Suppressor macrophage (primary cell): Measurements from ENCODE around the gene MAST4.

ENCODE experiments used
- DNase-seq, 4 experiments: peaks; one replicate each; pipeline ENCODE4 v3.0.0-alpha.2; 2020 to 2022

The MAST4 gene

DNA sequence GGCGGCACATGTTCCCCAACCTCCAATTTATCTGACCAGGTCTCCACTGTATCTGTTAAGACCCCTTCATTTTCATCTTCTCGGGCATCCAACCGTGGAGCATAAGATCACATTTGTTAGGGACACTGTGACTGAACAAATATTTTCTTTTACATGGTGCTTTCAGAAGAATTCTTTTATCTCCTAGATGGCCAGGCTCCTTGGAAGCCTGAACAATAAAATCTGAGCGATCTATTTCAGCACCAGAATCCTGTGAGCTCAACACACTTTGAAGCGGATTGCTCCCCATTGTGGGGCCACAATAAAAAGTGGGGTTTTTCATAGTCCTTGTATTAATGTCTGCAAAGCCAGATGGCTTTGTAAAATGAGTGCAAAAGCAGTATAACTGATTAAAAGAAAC is 326.7 kb downstream of the MAST4 start:
- DNase-seq, result no peak

DNA sequence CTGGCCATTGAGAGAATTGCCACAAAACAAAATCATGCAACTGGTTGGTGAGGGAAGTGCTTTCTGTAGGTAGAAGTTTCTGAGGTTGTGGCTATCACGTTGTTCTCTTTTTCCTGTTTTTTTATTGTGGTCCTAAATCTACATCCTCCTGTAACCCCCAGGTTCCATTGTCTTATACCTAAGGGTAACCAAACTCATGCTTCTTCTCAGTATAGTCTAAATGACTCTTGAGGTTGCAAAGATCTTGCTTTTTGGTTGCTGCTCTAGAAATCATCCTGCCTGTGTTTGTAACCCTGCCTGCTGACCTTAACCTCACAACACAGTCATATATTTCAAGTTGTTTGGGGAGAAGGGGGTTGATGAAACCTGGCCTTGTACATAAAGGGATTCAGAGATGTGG is 327.3 kb downstream of the MAST4 start:
- no peak for DNase-seq

DNA sequence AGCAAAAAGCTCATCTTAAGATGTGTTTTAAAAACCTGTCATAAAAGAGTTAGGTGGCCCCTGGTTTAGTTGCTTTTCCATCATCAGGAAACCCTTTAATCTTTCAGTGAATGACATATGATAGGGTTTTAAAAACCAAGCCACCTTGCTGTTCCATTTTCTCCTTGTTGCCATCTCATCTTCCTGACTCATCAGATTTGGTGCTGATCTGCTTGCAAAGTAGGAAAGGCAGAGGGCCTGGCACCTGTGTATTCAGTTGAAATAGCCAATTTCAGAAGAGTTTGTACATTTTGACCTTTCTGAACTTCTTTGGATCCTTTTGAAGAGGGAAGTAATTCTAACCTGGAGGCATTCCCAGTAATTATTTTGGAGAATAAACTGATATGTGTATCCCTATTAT is 327.7 kb downstream of the MAST4 start:
- no peak for DNase-seq

DNA sequence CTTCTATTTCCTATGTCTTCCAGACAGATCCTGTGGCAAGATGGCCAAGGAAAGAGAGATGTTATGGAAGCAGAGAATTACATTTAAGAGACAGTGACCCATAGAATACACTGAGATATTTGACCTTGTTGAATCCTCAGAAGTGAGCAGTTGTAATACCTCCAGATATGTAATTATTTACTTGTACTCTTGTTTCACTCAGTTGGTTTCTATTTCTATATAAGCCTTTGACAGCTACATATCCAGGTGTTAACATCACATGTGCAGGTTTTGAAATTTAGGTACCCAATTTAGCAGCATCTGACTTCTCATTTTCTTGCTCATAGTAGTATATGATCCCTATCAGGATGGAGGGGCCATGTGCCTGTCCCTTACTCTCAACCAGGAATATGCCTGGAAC is 330.9 kb downstream of the MAST4 start:
- no peak for DNase-seq

DNA sequence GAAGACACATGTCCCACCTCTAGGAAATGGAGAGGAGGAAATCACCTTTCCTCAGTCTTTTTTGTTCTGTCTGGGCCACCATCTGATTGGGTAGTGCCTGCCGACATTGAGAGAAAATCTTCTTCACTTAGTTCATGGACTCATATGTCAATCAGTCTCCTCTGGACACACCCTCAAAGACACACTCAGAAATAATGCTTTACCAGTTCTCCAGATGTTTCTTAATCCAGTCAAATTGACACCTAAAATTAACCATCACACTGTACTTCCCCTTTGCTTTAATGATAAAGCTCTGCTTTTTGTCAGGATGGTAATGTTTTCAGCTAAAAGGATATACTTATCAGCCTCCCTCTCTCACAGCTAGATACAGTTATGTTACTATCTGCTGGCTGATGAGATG is 333.1 kb downstream of the MAST4 start:
- no peak for DNase-seq

DNA sequence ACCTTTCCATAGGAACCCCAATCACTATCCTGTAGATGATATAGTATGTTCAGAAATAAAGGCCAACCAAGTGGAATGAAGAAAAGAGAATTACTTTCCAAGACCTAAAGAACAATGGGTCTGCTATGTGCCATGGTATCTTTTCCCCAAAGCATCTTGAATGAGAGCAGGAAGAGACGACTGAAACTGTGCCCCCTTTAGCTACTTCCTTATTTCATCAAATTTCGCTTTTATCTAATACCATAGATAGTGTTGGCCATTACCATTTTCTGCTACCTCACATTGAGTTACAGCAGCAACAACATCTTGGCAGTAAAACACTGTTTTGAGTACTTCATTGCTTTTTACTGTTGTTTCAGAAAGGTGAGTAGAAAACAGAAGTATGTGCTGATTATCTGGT is 333.8 kb downstream of the MAST4 start:
- DNase-seq, result no peak

DNA sequence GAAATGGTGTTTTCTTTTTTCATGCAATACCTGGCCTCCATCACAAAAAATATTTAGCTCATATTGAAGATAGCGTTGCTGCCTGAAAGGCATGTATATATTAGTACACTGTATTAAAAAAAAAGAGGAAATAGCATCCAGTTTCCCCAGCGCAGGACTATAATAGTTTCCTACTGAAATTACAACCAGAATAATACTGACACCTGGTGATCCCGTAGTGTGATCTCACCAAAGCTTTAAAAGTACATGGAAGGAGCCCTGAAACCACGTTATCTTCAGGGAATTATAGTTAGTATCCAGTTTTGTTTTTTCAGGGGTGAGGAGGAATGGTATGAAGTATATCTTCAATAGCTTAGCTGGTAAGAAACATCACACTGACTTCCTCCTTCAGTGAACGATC is 335.5 kb downstream of the MAST4 start:
- DNase-seq, result peak in 3 of 4 experiments; percentile 2 to 12 (median 9)

DNA sequence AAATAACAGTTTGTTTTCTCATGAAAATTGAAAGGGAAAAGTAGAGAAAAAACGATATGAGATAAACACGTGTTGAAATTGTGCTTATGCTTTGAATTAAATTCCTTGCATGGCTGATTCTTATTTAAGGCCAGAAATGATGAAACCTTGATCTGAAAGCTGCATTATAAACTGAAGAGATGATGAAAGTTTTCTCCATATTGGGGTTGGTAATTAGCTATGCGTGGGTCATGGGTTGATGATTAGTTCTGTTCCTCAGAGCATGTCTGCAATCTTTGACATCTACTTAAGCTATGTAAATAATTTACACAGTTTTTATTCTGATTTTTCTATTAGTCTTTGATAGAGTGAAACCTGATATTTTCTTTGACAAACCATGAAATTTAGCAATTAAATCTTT is 336.3 kb downstream of the MAST4 start:
- DNase-seq, result no peak

DNA sequence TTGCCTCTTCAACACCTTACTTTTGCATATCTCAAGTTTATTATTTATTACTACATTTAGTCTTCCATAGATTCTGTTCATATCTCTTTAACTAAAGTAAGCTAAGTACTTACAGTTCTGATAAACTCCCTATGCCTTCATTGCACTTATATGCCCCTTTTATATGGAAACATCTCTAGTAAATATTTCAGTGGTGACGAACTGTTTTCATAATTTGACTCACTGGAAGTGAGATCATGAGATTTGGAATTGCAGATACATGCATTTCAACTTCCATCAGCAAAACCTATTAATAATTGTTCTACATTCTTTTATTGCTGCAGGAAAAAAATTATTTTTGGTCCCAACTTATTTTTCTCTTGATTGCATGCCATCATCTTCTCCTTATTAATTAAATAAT is 336.9 kb downstream of the MAST4 start:
- no peak for DNase-seq

DNA sequence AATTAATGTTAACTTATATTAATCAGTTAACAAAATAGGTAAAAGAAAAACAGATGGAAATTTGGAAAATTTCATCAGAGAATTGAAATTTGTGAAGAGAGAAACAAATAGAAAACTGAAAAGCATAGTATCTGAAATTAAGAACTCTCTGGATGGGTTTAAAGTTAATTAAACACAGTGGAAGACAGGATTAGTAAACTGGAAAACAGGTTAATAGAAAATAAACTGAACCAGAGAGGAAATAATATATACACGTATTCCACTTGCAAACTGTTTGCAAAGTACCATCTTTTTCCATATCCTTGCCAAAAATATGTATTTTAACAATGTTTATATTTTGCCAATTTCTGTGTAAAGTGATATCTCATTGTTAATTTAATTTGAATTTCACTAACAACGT is 342.9 kb downstream of the MAST4 start:
- DNase-seq, result no peak

DNA sequence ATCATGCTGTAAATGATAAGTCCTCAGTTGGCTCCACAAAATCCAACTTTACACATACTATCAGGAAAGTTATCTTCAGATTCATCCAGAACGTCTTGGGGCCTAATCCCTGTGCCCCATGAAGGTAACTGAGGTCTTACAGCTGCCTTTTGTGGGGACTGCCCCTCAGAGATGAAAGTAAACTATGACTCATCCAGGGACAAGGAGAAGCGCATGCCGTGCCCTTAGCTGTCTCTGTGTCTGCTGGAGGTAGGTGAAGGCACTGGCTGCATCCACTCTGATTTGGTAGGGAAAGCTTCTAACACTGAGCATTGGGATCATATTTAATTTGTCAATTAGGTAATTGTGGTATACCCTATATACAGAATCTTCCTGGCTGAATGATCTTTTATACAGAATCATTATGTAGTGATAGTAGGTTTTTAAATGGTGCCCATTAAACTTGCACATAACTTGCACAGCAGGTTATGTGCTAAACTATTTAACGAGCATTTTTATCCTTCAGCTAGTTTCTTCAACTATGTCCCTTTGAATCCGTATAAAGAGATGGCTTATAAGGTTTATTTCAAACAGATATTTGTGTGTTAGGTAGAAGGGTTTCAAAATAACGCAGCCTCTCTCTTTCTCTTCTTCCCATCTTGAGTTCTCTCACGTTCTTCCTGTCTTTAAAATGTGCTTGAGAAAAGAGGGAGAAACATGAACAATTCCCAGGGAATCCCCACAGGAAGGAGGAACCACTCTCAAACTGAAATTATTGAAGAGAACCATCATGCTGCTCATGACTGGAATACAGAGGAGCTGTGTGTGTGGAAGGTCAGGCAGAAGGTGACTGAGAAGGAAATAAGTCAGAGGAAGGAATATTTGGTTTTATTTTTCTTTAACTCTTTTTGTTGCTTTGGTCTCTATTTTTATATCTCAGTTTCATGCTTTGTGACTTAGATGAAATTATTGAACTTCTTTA is 349.5 kb downstream of the MAST4 start:
- no peak for DNase-seq

DNA sequence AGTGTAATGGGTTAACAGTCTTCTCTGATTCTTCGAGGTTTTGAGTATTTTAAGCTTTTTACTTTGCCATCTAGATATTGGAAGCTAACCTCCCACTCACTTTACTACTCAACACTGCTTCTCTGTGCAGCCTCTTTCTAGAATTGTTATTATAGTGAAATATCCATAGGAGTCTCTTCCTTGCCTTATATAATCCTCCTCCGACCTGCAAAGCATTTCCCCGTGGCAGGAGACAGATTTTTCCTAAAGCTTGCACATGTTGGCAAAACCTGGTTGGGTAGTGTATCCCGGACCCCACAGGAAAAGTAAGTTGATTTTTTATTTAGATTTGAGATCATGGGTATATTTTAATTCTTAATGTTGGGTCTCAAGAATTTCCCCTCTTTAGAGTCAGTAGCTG is 351.3 kb downstream of the MAST4 start:
- no peak for DNase-seq

DNA sequence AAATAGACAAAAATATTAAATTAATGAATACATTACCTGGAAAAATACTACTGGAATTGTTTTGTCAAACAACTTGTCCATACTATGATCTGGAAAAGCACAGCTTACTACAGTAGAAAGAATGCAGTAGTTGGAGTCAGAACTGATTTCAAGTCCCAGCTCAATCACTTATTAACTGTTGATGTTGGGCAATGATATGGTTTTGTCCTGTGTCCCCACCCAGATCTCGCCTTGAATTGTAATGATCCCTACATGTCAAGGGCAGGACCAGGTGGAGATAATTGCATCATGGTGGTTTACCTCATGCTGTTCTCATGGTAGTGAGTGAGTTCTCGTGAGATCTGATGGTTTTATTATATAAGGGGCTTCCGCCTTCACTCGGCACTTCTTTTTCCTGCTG is 352.9 kb downstream of the MAST4 start:
- DNase-seq, result no peak

DNA sequence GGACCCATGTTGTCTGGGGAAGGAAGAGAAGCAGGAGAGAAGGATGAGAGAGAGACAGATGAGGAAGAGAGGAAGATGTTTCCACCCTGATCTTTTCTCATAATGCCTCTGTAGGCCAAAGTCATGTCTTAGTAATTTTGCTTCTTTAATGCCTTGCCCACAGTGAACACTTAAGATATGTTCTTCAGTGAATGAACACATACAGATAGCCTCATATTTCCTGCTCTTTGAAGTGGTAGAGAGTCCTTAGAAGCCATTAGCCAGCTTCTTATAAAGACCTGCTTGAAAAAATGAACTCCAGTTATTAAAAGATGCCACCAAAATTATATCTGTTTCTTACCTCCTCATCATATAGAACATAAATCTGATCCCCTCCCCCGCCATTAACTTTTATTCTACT is 356.0 kb downstream of the MAST4 start:
- no peak for DNase-seq

DNA sequence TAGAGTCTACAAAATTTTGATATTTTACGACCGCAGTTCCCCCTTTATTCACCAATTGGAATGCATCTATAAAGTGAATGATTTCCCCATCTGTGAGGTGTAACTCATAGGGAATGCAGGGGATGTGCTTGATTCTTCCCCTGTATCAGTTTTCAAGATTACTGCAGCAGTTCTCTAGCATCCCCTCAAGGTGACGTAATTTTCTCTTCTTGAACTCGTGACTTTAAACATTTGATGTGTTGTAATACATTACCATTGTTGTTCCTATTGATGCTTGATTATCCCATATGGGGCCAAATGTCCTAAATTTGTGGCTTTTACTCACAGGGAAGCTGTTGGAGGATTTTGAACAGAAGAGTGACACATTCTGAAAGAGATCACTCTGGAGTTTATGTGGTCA is 360.2 kb downstream of the MAST4 start:
- DNase-seq, result no peak

DNA sequence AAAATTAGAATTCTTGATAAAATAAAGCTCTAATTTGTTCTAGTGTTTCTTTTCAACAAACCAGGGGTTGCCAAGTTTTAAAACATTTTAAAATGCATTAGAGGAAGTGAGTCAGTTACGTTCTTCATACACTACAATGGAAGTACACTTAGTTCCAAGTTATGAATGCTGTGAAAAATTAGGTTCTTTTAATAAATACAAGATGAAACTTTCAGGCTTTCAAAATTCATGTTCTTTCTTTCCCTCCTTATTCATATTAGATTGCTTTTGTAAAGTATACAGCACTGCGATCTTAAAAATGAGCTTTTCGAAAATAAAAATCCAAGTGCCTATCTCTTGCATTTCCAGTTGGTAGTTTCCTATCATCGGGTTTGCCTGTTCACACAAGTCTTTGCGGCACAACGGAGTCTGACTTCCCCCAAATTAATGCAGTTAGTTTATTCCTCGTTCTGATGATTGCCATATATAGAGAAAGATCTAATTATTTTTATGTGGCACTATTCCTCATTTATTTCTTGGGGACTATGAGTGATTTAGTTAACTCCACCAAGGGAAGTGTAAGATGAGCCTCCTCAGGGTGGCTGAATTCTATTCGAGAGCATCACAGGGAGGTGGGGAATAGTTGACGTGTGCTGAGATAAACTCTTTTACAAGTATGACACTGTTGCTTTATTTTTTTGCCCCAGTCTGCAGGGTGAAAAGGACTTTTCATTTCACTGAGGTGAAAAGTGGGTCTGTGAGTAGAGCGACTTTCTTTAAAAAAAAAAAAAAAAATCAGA is 362.2 kb downstream of the MAST4 start:
- no peak for DNase-seq

DNA sequence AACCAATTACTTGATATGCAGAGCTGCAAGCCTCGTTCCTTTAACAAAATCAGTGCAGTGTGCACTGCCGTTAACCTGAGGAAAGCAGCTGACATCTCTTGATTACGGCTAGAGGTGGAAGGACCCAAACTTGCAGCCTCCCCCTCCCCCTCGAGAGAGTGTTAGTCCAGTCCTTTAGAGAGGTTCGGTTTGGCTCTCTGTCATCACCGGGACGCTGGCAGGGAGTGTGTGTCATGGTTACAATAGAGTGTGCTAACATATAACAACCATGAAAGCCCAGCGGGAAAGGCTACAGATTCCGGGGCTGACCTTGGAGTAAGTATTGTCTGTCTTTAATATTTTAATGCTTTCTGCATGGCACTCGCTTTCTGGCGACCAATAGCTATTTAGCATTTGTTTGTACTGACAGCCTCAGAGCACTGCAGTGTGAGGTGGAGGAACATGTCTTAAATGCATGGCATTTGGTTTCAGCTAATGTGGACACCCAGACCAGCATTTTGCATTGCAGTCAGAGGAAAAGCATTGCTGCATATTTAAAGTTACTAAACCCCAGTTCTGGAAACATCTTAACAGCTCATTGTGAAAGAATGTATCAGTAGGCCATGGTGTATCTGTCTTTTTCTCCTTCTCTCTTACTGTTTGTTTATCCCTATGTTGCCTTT is 362.9 kb downstream of the MAST4 start:
- DNase-seq, result no peak

DNA sequence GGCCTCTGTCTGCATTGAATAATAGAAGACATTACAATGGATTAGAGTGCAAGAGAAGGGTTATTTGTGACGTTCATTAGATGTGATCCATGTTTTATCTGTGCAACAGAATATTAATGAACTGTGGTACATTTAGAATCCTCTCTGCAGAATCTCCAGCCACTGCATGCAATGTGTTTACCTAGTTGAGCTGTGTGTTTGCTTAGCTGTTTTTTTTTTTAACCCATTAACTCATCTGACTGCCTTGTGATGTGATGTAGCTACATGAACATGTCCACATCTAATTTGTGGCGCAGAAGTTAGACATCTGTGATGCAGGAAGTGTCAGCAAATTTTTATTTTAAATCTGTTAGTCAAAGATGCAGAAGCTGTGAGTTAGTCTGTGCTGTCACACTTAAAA is 363.5 kb downstream of the MAST4 start:
- DNase-seq, result no peak

DNA sequence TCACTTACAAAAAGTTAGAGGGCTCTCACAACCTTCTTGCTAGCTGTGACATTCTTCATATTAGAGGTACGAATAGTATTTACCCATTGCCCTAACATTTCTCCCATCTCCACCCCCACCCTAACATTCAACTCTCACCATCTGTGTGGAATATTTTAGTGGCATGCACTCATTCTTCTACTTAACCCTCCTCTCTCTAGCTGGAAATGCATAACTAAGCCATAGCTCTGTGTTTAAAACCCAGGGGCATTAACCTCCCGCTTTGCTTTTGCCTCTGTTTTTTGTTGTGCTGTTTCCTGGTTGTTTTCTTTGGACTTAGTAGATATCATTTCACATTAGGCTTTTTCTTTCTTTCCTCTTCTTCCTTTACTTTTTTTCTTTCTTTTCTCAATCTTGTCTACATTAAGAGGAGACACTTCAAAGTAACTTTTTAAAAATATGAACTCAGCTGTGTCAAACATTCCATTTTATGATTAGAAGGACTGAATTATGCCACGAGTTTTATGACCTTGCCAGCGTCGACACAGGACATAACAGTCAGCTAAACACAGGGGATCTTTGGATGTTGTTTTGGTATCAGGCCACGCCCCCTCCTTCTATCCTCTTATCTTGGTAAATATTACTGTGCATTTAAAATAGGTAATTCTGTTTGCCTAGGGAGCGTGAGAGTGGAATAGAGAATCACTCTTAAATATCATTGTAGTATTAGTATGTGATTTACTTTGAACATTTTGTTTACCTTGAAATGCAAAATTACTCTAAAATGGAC is 364.4 kb downstream of the MAST4 start:
- DNase-seq, result no peak

DNA sequence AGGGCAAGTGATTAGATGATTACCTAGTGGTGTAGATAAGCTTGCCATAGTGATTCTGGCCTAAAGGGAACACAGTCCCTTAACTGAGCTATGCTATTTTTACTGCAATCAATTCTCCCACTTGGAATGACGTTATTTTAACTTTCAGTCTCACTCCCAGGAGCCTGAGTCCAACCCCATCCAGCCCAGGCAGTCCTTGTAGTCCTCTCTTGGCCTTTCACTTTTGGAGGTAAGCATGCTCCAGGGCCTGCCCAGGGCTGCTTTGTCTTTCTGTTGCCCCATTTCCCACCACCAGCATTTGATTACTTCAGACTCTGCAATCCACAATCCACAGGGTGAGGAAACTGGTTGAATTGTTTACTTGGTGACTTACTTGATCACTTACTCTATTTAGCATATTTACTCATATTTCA is 367.4 kb downstream of the MAST4 start:
- DNase-seq, result peak in 1 of 4 experiments; percentile 3

DNA sequence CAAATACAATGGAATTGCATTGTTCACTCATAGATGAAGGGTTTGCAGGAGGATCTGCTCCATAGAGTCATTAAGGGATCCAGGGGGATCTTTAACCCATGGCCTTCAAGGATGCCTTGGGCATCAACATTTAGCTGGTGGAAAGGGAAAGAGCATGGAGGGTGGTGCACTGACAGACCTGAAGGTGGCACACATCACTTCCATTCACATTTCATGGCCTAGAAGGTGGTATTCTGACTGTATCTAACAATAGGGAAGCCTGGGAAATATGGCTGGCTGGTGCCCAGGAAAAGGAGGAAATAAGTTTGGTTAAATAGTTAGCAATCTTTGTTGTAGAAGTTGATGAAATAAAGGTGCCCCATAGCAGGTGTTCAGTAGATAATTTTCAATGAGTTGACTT is 370.2 kb downstream of the MAST4 start:
- no peak for DNase-seq

DNA sequence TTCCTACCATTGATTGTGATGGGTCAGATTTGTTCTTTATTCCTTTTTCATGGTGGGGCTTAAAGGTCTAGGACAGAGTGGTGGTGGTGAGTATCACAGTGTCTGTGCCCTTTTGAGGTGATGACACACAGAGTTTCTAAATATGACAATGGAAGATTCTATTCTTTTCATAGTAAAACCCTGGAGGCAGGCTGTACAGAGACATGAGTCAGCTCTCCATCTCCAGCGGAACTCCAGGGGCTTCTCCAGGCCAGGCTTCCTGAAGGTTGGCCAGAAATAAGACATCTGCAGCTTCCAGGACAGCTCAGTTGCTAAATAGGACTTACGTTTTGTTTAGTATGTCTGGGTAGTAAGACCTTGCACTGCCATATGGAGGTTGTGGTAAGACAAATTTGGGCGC is 370.9 kb downstream of the MAST4 start:
- no peak for DNase-seq

DNA sequence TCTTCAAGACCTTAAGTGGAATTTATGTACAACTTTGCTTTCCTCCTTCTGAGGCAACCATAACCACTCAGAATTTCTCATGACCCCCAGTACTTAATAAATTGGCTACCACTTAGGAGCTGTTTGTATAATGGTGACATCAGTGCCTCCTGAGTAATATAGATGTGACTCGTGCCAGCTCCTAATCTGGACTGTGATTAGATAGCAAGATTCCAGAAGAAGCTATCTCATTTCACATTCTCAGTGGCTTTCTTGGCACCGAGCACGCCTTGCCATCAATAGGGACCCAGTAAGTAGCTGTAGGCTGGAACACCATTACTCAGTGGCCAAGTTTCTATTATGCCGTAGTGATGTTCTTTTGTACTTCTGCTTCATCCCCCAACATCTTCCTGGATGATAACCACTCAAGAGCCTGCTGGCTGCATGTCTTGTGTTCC is 371.7 kb downstream of the MAST4 start:
- no peak for DNase-seq
